GM21529 (cell line): ENCODE results near the gene AGXT.

Source experiments
- ATAC-seq: cut with Tn5 transposase; IDR thresholded peaks from one replicate; pipeline ENCODE4 v1.9.1; 2021; ENCODE audit not compliant: unreplicated experiment

Gene AGXT

DNA sequence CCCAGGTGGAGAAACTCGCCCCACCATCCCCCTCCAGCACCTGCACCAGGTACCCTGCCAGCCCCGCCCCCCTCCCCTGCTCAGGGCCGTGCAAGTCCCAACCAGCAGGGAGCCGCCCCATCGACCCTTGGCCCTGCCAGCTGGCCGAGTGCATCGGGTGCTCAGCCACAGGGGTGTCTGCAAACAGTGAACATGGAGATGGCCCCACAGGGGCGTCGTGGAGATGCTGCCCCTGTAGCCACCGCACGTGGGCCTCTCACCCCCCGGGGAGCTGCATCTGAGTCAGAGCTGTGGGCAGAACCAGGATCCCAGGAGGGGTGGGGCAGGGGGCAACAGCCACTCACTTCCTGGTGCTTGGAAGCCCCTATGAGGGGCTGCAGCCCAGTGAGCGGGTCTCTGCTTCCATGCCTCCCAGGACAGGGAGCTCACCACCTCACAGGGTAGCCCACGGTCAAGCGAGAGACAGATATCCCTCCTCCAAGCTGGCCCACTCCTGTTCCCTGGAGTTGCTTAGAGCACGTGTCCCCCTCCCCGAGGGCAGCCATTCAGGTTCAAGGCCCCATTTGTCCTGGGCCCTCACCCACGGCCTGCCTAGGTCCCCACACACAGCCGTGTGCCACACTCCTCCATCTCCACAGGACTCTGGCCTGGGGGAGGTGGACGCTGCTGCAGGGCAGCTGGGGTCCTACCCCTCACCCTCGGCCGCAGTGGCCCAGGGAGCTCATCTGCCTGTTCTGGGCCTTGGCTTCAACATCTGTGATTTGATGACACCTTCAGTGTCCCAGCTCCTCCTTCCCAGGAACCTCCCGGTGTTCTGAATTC, 28.5 kb downstream of the AGXT start:
- no peak for ATAC-seq

GRCh38 chr2:240898108-240898730, 29.6 kb downstream of the AGXT start:
- no peak for ATAC-seq

GRCh38 chr2:240898731-240899467, 30.3 kb downstream of the AGXT start:
- no peak for ATAC-seq

DNA sequence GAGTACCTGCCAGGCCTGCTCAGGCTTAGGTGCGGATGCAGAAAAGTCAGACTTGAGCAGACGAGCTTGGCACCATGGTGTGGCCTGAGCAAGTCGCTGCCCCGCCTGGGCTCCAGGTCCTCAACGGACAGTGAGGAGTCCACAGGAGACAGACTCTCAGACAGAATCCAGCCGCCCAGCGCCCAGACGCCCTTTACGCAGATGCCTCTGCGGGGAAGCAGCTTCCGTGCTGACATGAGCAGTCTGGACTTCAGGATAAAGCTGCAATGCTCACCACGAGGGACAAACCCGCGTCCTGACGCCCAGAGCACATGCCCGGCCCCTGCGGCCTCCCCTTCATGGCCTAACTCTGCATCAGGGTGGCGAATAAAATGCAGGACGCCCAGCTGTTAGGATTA, 30.8 kb downstream of the AGXT start:
- ATAC-seq = no peak

- ATAC-seq = no peak
These were observed 31.7 kb downstream of the AGXT start for GRCh38 chr2:240900141-240900860.

- ATAC-seq = no peak
These were observed 33.5 kb downstream of the AGXT start for GRCh38 chr2:240901986-240902614.

GRCh38 chr2:240902615-240903041, 34.0 kb downstream of the AGXT start:
- no peak for ATAC-seq

- no peak for ATAC-seq
These were observed 34.8 kb downstream of the AGXT start for GRCh38 chr2:240903191-240904060.

DNA sequence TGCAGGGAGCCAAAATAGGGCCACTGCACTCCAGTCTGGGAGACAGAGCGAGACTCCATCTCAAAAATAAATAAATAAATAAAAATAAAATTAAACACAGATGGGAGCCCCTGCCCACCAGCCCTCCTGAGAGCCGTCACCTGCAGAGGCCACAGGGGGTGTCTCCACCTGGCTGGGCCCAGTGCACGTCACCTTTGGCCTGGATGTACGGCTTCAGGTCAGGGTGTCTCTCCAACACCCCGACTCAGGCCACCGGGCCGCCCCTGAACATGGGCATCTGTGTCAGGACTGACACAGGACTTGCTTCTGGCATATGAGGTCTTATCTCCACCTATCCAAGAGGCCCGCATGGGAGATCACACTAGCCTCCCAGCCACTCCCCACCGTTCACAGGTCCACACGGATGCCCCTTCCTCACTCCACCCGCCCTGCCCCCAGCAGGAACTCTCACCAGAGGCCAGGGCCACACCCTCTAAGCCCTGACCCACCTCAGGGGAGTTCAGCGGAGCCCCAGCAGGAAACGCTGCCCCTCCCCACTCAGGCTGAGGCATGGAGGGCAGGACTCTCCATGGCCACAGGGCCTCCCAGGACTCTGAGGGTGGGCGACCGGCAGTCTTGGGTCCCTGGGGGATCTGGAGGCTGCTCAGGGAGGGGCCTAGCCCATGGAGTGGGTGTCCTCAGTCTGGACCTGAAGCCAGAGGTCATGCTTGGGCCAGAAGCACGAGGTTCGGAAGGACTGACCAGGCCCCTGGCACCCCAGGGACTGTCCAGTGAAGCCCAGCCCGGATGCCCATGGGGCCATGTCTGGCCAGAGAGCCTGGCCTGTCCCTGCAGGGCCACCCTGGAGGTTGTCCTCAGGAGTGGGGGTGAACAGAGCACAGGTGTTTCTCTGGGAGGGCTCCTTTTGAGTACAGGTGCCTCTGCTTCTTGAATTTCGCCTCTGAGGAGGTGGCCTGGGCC, 35.9 kb downstream of the AGXT start:
- no peak for ATAC-seq

DNA sequence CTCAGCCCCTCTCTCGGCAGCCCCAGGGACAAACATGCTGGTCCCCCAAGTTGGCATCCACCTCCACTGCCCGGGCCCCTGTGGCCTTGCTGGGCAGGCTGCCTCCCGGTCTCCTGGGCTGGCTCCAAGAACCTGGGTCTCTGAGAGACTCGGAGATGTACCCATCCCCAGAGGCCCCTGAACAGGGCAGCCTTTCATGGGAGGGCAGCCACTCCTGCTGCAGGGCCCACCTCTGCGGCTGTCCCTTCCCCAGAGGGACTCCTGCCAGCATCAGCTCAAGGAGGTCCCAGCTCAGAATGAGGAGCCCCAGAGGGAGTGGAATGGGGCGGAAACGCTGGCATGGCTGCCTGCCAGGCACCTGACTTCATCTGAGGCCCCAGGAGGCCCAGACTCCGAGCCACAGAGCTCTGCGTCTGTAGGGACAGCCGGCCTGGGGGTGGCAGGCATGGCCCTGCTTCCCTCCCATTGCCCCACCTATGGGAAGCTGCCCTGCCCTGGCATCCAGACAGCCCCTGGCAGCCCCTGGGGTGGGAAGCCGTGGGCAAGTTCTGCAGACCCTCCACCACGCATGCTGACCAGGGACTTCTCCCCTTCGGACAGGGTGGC, 36.7 kb downstream of the AGXT start:
- ATAC-seq = no peak

GRCh38 chr2:240906141-240906910, 37.7 kb downstream of the AGXT start, which contains the start of gene CROCC2:
Gene CROCC2, plus strand, starts transcription at chr2:240906336. Its CDS starts 178 bp downstream, at chr2:240906514.
- ATAC-seq = no peak

GRCh38 chr2:240906911-240907590, 38.4 kb downstream of the AGXT start:
- no peak for ATAC-seq

GRCh38 chr2:240909216-240909974, 40.8 kb downstream of the AGXT start:
- no peak for ATAC-seq

- ATAC-seq = no peak
These were observed 43.1 kb downstream of the AGXT start for GRCh38 chr2:240911641-240912265.
